ENCODE measurements around the gene P3H2. TPM values are rescaled to one million over a fixed set of nuclear protein-coding genes. Genes with fewer than 3 reads are reported as not detected.

Gene P3H2
- total RNA-seq, 1 experiment from 2014 or later: 82.2 TPM

- no TSS peak for BruUV-seq (replicated peaks)
- Histone ChIP-seq H3K9me3 (ENCODE audit: control insufficient read depth, insufficient read depth, low read depth, low read length) (no peaks in the 10 kb centered on the region), H3K4me1 (ENCODE audit: control insufficient read depth, insufficient read depth, low read length) (peaks cover 8% of the 10 kb centered on the region), H3K27ac (ENCODE audit: low read length) (no peak overlapping the region), H3K27me3 (ENCODE audit: control insufficient read depth, insufficient read depth, low read length) (no peaks in the 10 kb centered on the region), H3K4me3 (ENCODE audit: low read depth in 2 of 2, low read length in 2 of 2) (no peak overlapping the region), H3K36me3 (ENCODE audit: control insufficient read depth, insufficient read depth, low read length) (no peaks in the 10 kb centered on the region)
- POLR2A ChIA-PET: no interaction called here
- TF ChIP-seq CTCF (IDR thresholded peaks at IDR 0.05) (no peak), POLR2AphosphoS5 (IDR thresholded peaks at IDR 0.05; ENCODE audit: low read depth, low read length) (no peak), REST (IDR thresholded peaks at IDR 0.05; ENCODE audit: insufficient read depth in 1 of 2, low read depth in 2 of 2, low read length in 1 of 2) (no peak), SIN3A (IDR thresholded peaks at IDR 0.05; ENCODE audit: borderline replicate concordance, insufficient read depth, low read depth, low read length) (no peak), TCF7L2 (IDR thresholded peaks at IDR 0.05; ENCODE audit: low read depth, low read length) (no peak)
- CTCF ChIA-PET: no interaction called here
- in situ Hi-C loops (cut with HindIII; ENCODE audit: low pct_unique_long_range_greater_than_20kb, low sequenced_read_pairs): loop anchor here (25.0 kb wide), 1 partner anchor 127 kb away; no protein-coding TSS in a partner anchor
- ATAC-seq (no peak), DNase-seq (ENCODE audit: low read depth, low spot score) (no peak)
- intact Hi-C loops (cut with micrococcal nuclease; ENCODE audit: unreplicated experiment): no loop called here
Observed at GRCh38 chr3:190088890-190089289, 31.8 kb downstream of the P3H2 start.

GRCh38 chr3:190086191-190086590 lies 34.5 kb downstream of the P3H2 start:
- DNase-seq (ENCODE audit: low read depth, low spot score) (no peak), ATAC-seq (peak; percentile 30; the same call in 1 of the 2 replicates)
- Histone ChIP-seq H3K27me3 (ENCODE audit: control insufficient read depth, insufficient read depth, low read length) (no peaks in the 10 kb centered on the region), H3K4me3 (ENCODE audit: low read depth in 2 of 2, low read length in 2 of 2) (no peak overlapping the region), H3K4me1 (ENCODE audit: control insufficient read depth, insufficient read depth, low read length) (peaks cover 7% of the 10 kb centered on the region; the same call in 1 of the 2 replicates), H3K36me3 (ENCODE audit: control insufficient read depth, insufficient read depth, low read length) (no peaks in the 10 kb centered on the region), H3K27ac (ENCODE audit: low read length) (peak overlapping the region; percentile 13; the same call in 1 of the 2 replicates), H3K9me3 (ENCODE audit: control insufficient read depth, insufficient read depth, low read depth, low read length) (no peaks in the 10 kb centered on the region)
- intact Hi-C loops (cut with micrococcal nuclease; ENCODE audit: unreplicated experiment): no loop called here
- ChIA-PET POLR2A (no interaction called here), CTCF (no interaction called here)
- no TSS peak for BruUV-seq (replicated peaks)
- in situ Hi-C loops (cut with HindIII; ENCODE audit: low pct_unique_long_range_greater_than_20kb, low sequenced_read_pairs): loop anchor here (25.0 kb wide), 1 partner anchor 124 kb away; no protein-coding TSS in a partner anchor
- no peak for TF ChIP-seq TCF7L2 (IDR thresholded peaks at IDR 0.05; ENCODE audit: low read depth, low read length)
- no peak for TF ChIP-seq REST (IDR thresholded peaks at IDR 0.05; ENCODE audit: insufficient read depth in 1 of 2, low read depth in 2 of 2, low read length in 1 of 2)
- TF ChIP-seq POLR2AphosphoS5 (IDR thresholded peaks at IDR 0.05; ENCODE audit: low read depth, low read length): no peak
- no peak for TF ChIP-seq SIN3A (IDR thresholded peaks at IDR 0.05; ENCODE audit: borderline replicate concordance, insufficient read depth, low read depth, low read length)
- no peak for TF ChIP-seq CTCF (IDR thresholded peaks at IDR 0.05)

All from Panc1 (cell line).